NCI-H1105 treated with DMSO at 0.1 percent for 48 hours (cell line): ENCODE results near the gene EPHA10.
"Not testable (repeated sequence)": the region's sequence is repeated elsewhere in the genome, so short reads cannot be mapped to it uniquely, and the experiment has no call there.

Source experiments
- DNase-seq: peaks from one replicate; lab custom pipeline; 2025; lab: John Stamatoyannopoulos, UW

The EPHA10 gene

DNA sequence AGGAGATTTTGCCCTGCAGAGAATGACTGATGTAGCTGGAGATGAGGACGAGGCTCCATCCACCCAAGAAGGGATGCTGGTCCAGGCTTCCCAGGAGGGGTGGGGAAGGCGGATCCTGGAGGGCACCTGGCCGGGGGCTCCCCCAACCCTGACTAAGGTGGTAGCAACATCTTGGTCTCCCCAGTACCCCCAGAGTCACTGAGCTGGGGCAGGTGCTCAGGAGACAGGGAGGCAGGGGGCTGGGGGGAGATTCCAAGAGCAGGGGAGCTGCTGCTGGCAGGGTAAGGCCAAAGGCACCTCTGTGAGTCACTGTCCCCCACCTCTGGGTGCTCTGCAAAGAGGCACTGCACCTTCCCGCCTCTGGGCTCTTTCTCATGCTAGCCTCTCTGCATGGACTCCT, 48.6 kb downstream of the EPHA10 start:
- DNase-seq, result no peak

DNA sequence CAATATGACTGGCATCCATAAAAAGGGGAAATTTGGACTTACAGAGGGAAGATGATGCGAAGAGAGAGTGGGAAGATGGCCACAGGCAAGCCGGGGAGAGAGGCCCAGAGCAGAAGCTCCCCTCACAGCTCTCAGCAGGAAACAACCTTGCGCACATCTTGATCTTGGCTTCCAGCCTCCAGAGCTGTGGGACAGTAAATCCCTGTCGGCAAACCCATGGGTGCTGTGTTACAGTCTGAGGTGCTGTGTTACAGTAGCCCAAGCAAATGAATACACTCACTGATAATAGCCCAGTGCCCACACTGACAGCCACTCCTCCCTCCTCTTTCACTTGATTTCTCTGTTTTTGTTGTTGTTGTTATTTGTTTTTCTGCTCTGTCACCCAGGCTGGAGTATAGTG, 50.2 kb downstream of the EPHA10 start:
- DNase-seq, result no peak

DNA sequence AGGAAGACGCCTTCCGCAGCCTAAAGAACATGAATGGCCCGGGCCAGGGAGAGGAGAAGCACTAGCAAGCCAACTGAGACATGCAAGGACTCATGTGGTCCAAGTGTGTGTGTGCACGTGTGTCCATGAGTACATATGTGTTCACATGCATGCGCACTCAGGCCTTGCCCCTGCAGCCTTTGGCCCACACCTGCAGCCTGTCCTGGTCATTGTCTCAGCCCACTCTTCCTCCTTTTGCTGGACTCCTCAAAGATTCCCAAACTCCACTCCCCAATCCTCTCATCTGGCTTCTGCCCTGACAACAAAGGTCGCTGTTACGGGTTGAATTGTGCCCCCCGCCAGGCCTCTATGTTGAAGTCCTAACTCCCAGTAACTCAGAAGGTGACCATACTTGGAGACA, 50.7 kb downstream of the EPHA10 start:
- no peak for DNase-seq

DNA sequence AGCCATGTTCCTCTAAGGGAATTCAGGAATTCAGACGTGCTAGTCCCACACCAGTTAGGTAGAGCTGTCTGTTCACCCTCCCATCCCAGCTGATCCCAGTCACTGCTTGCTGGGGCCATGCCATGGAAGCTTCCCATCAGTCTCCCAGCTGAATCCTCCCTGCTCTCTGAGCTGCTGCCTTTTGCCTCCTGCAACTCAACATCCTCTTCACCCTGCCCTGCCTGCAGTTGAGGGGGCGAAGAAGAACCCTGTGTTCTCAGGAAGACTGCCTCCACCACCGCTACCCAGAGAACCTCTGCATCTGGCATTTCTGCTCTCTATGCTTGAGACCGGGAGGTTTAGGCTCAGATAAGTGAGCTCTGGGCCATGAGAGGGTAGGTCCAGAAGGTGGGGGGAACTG, 56.4 kb downstream of the EPHA10 start:
- no peak for DNase-seq

DNA sequence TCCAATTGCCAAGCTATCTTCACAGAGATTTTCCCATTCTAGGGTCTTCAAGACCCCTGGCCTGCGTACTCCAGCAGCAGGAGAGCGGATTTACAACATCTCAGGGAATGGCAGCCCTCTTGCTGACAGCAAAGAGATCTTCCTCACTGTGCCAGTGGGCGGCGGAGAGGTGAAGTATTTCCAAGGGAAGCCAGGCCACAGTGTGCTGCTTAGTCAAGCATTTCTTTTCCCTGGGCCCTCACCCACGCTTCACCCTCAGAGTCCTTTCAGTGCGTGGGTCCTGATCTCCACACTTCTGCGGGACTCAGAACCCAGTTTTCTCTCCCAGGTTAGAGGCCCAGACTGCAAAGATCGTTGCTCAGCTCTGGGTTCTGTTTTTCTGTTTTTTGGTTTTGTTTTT, 59.5 kb downstream of the EPHA10 start:
- no peak for DNase-seq

DNA sequence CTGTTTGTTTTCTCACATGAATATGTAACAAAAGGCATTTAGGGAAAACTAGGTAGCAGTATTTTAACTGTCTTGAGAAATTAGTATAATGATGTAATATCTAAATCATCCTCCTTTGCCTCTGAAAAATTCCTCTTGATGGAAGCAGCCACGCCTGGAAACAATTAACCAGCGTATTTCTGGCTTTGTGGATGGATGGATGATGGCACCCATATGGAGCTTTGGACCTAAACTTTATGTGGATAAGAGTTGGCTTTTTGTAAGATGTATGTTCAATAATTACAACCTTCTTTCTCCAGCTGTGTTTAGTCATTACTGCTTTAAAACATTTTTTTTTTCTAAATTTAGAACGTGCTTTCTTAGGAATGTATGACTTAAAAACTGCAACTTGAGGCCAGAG, 60.0 kb downstream of the EPHA10 start:
- no peak for DNase-seq

DNA sequence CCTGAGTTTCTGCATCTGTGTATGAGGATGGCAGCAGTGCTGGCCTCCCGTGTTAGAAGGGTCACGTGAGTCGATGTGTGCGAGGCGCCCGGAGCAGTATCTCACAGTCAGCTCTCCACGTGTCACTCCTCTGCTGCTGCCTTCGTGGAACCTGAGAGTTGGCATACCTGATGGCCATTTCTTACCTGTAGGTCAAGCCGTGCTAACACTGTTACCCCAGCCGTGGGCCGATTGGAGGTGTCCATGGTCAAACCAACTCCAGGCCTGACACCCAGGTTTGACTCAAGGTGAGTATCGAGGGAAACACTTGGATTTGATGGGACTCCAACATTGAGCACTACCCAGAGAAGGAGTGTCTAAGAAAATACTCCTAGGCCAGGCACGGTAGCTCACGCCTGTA, 61.9 kb downstream of the EPHA10 start:
- no peak for DNase-seq

DNA sequence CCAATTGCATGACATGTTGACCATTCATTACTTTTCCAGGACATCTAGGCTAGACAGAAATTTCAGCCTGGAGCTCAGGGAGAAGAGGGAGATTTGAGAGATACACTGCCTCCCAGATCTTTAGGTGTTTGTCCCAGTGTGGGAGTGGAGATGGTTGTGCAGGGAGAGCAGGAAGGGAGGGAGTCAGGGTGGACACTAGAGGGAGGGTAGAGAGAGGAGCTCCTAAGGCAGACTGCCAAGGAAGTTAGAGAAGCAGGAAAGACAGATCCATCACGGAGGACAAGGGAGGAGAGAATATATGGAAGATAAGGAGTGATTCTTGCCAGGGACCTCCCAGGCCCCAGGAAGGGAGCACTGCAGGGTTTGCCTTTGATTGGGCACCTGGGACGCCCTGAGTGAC, 63.9 kb downstream of the EPHA10 start:
- no peak for DNase-seq

DNA sequence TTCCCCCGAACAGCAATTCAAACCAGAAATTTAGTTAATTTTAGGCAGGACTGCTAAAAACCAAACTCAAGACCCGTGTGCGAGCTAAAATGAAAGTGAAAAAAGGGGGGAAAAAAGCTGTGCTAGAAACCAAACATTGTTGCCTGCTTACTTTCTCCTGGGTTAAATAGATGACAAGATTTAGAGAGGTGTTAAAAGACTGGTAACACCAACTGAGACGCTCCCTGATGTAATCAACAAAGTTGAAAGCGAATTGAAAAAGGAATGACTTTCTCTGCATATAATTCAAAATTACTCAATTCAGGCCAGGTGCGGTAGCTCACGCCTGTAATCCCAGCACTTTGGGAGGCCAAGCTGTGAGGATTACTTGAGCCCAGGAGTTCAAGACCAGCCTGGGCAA, 65.8 kb downstream of the EPHA10 start:
- no peak for DNase-seq

DNA sequence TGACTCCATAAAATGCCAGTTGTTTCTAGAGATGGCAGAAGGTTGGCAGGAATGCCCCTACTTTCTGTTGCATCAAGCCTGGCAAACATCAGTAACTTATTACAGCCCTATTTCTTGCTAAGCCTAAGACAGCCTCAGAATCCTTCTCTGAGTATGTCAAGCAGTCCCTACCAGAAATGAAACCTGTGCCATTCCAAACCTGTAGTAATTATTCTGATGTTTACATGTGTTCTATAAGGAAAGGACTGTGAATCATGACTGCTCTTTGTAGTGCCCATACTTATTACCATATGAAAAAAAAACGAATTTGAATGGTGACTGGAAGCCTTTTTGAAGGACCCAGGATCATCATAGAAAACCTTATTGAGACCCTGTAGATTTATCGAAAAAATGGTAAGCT, 67.2 kb downstream of the EPHA10 start:
- no peak for DNase-seq

DNA sequence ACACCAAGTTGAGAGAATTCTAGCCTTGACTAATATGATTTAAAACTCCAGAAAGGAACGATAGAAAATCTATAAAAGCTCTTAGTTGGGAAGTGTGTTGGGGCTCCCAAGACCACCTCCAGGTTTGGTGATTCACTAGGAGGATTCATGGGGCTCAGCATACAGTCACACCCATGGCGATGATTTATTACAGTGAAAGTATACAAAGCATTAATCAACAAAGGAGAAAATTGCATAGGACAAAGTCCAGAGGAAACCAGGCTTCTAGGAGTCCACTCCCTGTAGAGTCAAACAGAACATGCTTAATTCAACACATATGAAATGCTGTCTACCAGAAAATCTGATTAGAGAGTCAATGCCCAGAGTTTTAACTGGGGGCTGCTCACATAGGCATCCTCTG, 67.8 kb downstream of the EPHA10 start:
- DNase-seq, result no peak

DNA sequence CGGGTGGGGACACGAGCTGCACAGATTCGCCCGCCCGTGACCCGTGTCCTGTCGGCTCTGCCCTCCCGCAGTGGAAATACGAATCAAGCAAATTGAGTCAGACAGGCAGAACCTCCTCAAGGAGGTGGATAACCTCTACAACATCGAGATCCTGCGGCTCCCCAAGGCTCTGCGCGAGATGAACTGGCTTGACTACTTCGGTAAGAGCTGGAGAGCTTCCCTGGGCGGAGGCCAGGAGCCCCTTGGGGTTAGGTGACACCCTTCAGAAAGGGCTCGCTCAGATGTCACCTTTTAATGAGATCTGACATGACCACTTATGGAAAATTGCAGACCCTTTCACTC, 72.1 kb downstream of the EPHA10 start:
- peak; percentile 12 for DNase-seq

DNA sequence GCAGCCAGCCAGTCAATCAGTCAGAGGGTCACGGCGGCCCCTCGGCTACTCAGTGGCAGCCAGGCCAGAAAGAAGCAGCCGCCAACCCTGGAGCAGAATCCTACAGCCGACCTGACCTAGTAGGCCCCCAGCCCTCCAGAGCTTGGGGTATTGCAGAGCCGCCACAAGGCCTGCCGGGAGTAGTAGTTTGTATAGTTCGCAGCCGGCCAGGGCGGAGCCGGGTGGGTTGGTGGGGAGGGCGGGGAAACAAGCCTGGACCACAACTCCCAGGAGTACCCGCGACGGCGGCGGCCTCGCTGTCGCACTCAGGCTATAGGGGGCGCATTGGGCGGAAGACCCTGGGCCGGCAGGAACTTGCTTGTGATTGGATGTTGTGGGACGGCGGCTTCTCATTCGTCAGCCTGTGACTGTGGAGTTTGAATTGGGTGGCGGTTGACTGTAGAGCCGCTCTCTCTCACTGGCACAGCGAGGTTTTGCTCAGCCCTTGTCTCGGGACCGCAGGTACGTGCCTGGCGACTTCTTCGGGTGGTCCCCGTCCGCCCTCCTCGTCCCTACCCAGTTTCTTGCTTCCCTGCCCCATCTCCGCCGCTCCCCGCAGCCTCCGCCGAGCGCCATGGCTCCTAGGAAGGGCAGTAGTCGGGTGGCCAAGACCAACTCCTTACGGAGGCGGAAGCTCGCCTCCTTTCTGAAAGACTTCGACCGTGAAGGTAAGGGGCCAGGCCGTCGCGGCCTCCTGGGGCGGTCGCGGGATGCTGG, 72.7 kb downstream of the EPHA10 start, which contains the start of gene CDCA8:
TSS of gene CDCA8 (plus strand) at position 439 of the 756 bp plus-strand sequence. CDS start at position 614, 175 bp downstream.
- DNase-seq, result peak; percentile 98

DNA sequence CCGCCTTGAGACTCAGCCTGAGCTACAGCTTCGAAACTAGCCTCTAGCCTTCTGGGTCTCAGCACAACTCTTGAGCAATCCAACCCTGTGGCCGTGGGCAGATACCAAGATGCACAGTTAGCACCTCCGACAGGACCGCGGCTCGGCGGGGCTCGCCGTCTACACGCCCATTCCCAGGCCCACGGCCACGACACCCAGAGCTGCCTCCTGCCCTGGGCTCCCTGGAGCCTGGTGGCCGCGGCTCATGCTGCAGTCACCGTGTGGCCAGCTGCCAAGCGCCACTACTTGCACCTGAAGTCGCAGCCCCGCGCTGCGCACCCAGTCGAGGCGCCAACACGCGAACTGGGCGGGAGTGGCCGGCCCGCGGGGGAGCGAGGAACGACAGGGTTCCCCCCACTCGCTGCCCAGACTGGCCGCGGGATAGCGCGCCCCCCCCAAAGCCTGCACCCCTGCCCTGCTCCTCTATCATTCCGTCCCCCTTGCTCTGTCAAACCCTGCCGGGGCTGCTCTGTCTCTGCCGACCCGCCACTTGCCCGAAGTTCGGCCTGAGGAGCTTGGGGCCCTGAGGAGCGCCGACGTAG, 73.3 kb downstream of the EPHA10 start:
- DNase-seq, result peak; percentile 39

DNA sequence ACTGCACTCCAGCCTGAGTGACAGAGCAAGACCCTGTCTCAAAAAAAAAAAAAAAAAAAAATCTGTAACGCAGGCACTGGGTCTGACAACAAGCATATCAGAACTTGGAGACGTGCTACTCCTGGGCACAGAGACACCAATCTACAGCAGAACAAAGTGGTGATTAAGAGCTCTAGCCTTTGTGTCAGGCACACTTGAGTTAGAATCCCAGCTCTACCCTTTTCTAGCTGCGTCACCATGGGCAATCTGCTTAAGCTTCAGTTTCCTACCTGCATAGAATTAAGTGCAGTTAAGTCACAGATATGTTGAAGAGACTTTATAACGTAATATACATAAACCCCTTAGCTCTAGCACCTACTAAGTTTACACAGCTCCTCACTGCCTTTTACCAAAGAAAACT, 76.0 kb downstream of the EPHA10 start:
- DNase-seq, result no peak

DNA sequence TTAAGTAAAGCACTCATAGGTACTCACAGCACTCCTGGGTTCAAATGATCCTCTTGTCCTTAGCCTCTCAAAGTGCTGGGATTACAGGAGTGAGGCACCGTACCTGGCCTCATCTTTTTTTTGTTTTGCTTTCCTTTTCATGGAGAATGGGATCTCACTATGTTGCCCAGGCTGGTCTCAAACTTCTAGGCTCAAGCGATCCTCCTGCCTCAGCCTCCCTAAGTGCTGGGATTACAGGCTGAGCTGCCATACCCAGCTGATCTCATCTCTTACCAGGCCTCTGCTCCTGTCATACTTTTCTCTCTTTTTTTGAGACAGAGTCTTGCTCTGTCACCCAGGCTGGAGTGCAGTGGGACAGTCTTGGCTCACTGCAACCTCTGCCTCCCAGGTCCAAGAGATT, 77.2 kb downstream of the EPHA10 start:
- DNase-seq, result not testable (repeated sequence)

DNA sequence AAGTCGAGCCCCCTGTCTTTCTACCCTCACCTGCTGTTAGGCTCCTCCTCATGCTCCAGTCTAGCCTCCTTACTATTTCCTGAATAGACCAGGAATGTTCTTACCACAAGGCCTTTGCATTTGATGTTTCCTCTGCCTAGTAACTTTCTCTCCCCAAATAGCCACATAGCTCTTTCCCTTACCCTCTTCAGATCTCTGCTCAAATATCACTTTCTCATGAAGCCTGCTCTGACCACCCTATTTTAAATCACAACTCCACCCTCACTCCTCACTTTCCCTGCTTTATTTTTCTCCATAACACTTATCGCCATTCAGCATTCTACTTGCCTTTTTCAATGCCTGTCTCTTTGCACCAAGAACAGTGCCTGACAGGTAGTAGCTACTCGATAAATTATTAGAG, 79.2 kb downstream of the EPHA10 start:
- no peak for DNase-seq

DNA sequence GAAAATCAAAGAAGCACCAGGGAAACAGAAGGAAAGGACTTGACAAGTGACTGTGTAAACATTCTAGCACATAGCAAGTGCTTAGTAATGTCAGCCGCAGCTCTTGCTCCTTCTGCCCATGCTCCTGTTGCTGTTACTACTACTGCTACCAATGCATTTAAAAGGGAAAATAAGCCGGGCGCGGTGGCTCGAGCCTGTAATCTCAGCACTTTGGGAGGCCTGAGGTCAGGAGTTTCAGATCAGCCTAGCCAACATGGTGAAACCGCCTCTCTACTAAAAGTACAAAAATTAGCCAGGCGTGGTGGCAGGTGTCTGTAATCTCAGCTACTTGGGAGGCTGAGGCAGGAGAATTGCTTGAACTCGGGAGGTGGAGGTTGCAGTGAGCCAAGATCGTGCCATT, 80.7 kb downstream of the EPHA10 start:
- not testable (repeated sequence) for DNase-seq

DNA sequence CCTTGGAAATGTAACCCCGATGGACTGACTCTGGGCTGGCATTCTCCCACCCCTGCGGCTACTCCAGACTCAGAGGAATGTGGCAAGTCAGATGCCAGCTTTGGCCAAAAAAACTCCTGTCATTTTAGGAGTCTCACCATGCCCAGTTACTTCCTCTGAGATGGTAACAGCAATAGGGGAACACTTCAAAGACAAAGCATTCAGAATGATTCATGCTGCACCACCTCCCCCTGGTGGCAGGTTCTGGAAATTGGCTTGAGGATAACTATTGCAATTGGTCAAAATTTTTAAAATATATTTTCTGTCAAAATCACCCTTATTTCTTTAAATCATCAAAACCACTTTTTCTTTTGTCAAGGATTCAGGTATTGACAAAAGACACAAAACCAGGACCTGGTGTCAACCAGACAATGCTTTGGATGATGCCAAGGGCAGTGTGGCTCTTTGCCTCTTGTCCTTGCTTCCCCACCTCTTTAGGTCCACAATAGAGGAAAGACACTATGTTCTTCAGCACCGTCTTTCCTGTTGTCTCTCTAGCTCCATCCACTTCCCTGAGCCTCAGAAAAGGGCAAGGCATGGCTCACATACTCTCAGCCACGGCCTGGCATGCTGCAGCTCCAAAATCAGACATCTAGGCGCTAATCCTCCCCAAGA, 82.5 kb downstream of the EPHA10 start:
- DNase-seq, result peak; percentile 55

DNA sequence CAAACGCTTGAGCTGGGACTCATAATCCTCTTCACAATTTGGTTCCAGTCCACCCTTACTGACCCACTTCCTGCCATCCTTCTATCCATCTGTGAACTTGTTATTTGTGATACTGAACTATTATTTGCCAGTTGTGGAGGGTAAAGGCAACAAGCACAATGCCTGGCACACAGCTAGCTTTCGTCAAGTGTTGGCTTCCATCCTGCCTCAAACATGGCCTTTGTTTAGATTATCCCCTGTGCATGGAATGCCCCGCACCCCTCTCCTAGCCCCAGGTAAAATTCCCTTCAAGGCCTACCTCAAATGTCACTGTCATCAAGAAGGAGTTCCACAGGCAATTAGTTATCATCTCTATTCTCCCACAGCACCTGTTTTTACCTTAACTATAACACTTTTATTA, 84.0 kb downstream of the EPHA10 start:
- DNase-seq, result no peak

DNA sequence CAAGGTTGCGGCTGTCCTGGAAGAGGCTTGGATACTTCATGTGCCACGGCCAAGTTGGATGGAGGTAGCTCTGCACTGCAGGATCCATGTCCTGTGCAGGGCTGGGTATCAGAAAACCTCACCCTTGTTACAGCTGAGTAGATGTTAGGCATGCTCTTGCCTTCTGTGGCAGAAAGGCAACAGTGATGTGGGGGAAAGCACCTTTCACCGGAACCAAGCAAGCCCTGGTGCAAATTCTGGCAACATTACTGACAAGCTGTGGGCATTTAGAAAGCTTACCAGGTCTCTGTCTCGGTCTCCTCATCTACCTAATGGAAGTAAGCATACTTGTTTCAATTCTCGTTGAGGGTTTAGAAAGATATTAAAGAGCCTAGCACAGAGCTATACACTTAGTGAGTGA, 87.1 kb downstream of the EPHA10 start:
- no peak for DNase-seq

DNA sequence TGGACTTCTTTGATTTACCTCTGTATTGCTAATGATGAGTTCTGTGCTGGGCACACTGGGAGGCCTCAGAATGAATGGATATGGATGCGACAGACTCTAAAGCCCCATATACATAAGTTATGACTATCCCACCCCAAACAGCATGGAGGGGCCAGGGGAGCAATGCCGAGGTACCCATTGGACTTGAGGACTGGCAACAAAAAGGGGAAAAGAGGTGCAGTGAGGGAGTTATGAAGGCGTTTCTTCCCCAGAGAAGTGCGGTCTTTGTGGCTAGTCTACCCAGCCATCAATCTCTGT, 87.8 kb downstream of the EPHA10 start:
- no peak for DNase-seq

DNA sequence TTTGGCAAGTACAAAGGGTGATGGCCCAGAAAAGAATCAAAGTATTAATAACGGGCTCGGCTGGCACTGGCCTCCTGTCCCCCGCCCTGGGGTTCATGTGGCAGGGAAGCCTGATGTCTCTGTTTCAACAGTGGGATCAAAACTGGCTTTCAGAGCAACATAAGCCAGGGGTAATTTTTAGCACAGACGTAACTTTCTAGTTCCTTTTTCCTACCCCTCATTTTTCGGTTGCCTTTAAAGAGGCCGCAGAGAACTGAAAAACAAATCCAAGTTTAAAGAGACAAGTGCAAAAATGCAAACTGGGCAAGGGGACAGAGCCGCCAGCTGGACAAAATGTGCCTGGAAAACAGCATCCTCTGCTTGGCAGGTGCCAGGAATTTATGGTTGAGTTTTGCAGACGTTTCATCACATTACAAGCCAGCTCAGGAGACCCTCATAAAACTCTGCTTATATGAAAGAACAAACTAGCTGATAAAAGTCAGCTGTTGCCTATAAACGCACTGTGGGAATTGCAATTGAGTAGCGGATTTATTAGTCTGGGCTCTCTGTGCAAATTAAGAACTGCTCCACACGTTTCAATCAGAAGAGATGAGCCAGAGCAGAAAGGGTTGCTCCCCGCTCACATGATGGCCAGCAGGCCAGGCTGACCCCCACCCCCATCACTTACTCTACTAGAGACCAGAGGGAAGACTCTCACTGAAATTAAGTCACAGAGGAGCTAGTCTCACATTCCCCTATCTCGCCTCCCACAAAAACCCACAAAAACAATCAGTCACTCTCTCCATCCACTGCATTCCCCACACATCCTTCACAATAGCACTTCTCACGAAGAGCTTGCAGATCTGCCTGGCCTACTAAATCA, 88.4 kb downstream of the EPHA10 start:
- DNase-seq, result no peak
